Sigmoid colon (tissue), 7 donors: ENCODE measurements around the gene TRAF3. TPM values are rescaled to one million over a fixed set of nuclear protein-coding genes. Genes with fewer than 3 reads are reported as not detected.

Source experiments
- DNase-seq: peaks from one replicate; pipeline ENCODE4 v3.0.0-alpha.2; 2019
- H3K27ac ChIP-seq, 4 donors: fragments of 200-600 bp; sonication (generic); one replicate each; pipeline ENCODE4 v1.5.1; 2016 to 2019; ENCODE audit warnings: mild to moderate bottlenecking in 1 of 4
- H3K27me3 ChIP-seq, 3 donors: fragments of 200-600 bp; sonication (generic); one replicate each; pipeline ENCODE4 v1.5.1; 2019; ENCODE audit warnings: mild to moderate bottlenecking in 1 of 3
- H3K36me3 ChIP-seq, 4 donors: fragments of 200-600 bp; sonication (generic); one replicate each; pipeline ENCODE4 v1.5.1; 2016 to 2019
- H3K4me1 ChIP-seq, 4 donors: fragments of 200-600 bp; sonication (generic); one replicate each; pipeline ENCODE4 v1.5.1; 2017 to 2019
- H3K4me3 ChIP-seq, 4 donors: fragments of 200-600 bp; sonication (generic); one replicate each; pipeline ENCODE4 v1.5.1; 2017 to 2019; ENCODE audit warnings: mild to moderate bottlenecking in 2 of 4, moderate library complexity in 1 of 4
- H3K9me3 ChIP-seq, 4 donors: fragments of 200-600 bp in 3 of 4; sonication (generic) in 3 of 4; one replicate each; pipeline versions ENCODE4 v1.5.1 to v1.6.1; 2013 to 2019
- CTCF ChIP-seq, 4 experiments: fragments of 450-650 bp in 3 of 4; fragments of 200-600 bp in 1 of 4; IDR thresholded peaks; one replicate each; pipeline ENCODE4 v1.5.1; 2016 to 2019; ENCODE audit warnings: antibody characterized with exemption in 4 of 4, mild to moderate bottlenecking in 3 of 4, moderate library complexity in 2 of 4
- EP300 ChIP-seq, 4 donors: sonication (generic); formaldehyde crosslinking; IDR thresholded peaks; one replicate each; pipeline ENCODE4 v1.6.1; 2017; ENCODE audit warnings: antibody characterized with exemption in 4 of 4
- POLR2A ChIP-seq, 2 donors: fragments of 450-650 bp; IDR thresholded peaks; one replicate each; pipeline ENCODE4 v1.6.1; 2016; ENCODE audit warnings: antibody characterized with exemption in 2 of 2, mild to moderate bottlenecking in 2 of 2, moderate library complexity in 2 of 2
- POLR2AphosphoS5 ChIP-seq, 4 donors: sonication (generic); formaldehyde crosslinking; IDR thresholded peaks; one replicate each; pipeline ENCODE4 v1.6.1; 2017; ENCODE audit warnings: antibody characterized with exemption in 4 of 4
- WGBS, 2 donors: extraction: QIAGEN DNeasy Blood & Tissue Kit; methylation state at CpG; one replicate each; pipeline ENCODE4 v1.1.7; 2013; 5-methylcytosine and 5-hydroxymethylcytosine counted together
- intact Hi-C: fragments of 100-400 bp; cut with DNase I; formaldehyde crosslinking; loops from one replicate; pipeline ENCODE4 v1.15.1; 2023
- polyA plus RNA-seq, 3 donors: library from polyadenylated mRNA; stranded (reverse); fragments of 200-250 nt; gene quantifications; one replicate each; pipeline ENCODE4 v1.2.3, GENCODE V29; 2013
- total RNA-seq, 4 donors: library from RNA; depleted of rRNA; stranded (reverse); fragments of >200 nt; gene quantifications; one replicate each; pipeline ENCODE4 v1.1.0, GENCODE V29; 2016
- donor health status: healthy with polysubstance abuse.
- donor health status: Bipolar disorder and iron deficiency.
- donor health status: healthy.

TRAF3 gene
- total and polyA plus RNA-seq, 7 donors = 9.5 to 18.6 (median 12.3) TPM

- Histone ChIP-seq H3K4me3 (no peak overlapping the region), H3K4me1 (no peaks in the 10 kb centered on the region), H3K36me3 (peaks cover 0 to 30% (median 4%) of the 10 kb centered on the region in 4 donors), H3K27me3 (no peaks in the 10 kb centered on the region), H3K27ac (no peak overlapping the region), H3K9me3 (no peaks in the 10 kb centered on the region)
- TF ChIP-seq EP300 (IDR thresholded peaks at IDR 0.05) = no peak
- TF ChIP-seq CTCF (IDR thresholded peaks at IDR 0.05) = no peak
- TF ChIP-seq POLR2A (IDR thresholded peaks at IDR 0.05) = no peak
- TF ChIP-seq POLR2AphosphoS5 (IDR thresholded peaks at IDR 0.05) = no peak
- DNase-seq = no peak
- WGBS, 2 donors = 93 to 95% methylated on average over 21 of the region's 21 CpGs
- intact Hi-C loops = no loop called here
Observed at GRCh38 chr14:102870246-102870645, 93.0 kb downstream of the TRAF3 start.

- Histone ChIP-seq H3K36me3 (peaks cover 0 to 39% (median 7%) of the 10 kb centered on the region in 4 donors), H3K4me1 (no peaks in the 10 kb centered on the region), H3K9me3 (no peaks in the 10 kb centered on the region), H3K4me3 (no peak overlapping the region), H3K27ac (no peak overlapping the region), H3K27me3 (no peaks in the 10 kb centered on the region)
- 75 to 86% methylated on average over 10 of the region's 10 CpGs for WGBS, 2 donors
- no peak for TF ChIP-seq EP300 (IDR thresholded peaks at IDR 0.05)
- no peak for TF ChIP-seq CTCF (IDR thresholded peaks at IDR 0.05)
- no peak for TF ChIP-seq POLR2AphosphoS5 (IDR thresholded peaks at IDR 0.05)
- TF ChIP-seq POLR2A (IDR thresholded peaks at IDR 0.05) = no peak
- intact Hi-C loops = no loop called here
- no peak for DNase-seq
Observed at GRCh38 chr14:102870994-102871831, 94.0 kb downstream of the TRAF3 start.

- H3K36me3 ChIP-seq = peaks cover 0 to 47% (median 11%) of the 10 kb centered on the region in 4 donors
- WGBS, 2 donors = 95% methylated on average over 5 of the region's 5 CpGs
- intact Hi-C loops = no loop called here
- no peak for DNase-seq
- no peaks in the 10 kb centered on the region for H3K9me3 ChIP-seq
- H3K4me3 ChIP-seq = no peak overlapping the region
- no peaks in the 10 kb centered on the region for H3K4me1 ChIP-seq
- no peaks in the 10 kb centered on the region for H3K27me3 ChIP-seq
- H3K27ac ChIP-seq = no peak overlapping the region
- no peak for TF ChIP-seq POLR2A (IDR thresholded peaks at IDR 0.05)
- TF ChIP-seq CTCF (IDR thresholded peaks at IDR 0.05) = no peak
- TF ChIP-seq POLR2AphosphoS5 (IDR thresholded peaks at IDR 0.05) = no peak
- TF ChIP-seq EP300 (IDR thresholded peaks at IDR 0.05) = no peak
Observed at GRCh38 chr14:102872020-102872419, 94.8 kb downstream of the TRAF3 start.

GRCh38 chr14:102873131-102873530 is 95.9 kb downstream of the TRAF3 start:
- DNase-seq = no peak
- Histone ChIP-seq H3K27ac (no peak overlapping the region), H3K4me1 (no peaks in the 10 kb centered on the region), H3K36me3 (peaks cover 0 to 58% (median 14%) of the 10 kb centered on the region in 4 donors), H3K27me3 (no peaks in the 10 kb centered on the region), H3K9me3 (no peaks in the 10 kb centered on the region), H3K4me3 (no peak overlapping the region)
- no peak for TF ChIP-seq EP300 (IDR thresholded peaks at IDR 0.05)
- 14 to 67% methylated on average over 7 of the region's 7 CpGs for WGBS, 2 donors
- intact Hi-C loops = no loop called here

GRCh38 chr14:102873546-102874061 is 96.4 kb downstream of the TRAF3 start:
- Histone ChIP-seq H3K27ac (no peak overlapping the region), H3K36me3 (peaks cover 0 to 58% (median 14%) of the 10 kb centered on the region in 4 donors), H3K9me3 (no peaks in the 10 kb centered on the region), H3K4me3 (no peak overlapping the region), H3K4me1 (no peaks in the 10 kb centered on the region), H3K27me3 (no peaks in the 10 kb centered on the region)
- no peak for DNase-seq
- WGBS, 2 donors = 9 to 55% methylated on average over 7 of the region's 7 CpGs
- no peak for TF ChIP-seq CTCF (IDR thresholded peaks at IDR 0.05)
- TF ChIP-seq EP300 (IDR thresholded peaks at IDR 0.05) = no peak
- TF ChIP-seq POLR2AphosphoS5 (IDR thresholded peaks at IDR 0.05) = no peak
- TF ChIP-seq POLR2A (IDR thresholded peaks at IDR 0.05) = no peak
- intact Hi-C loops = no loop called here
